Measurements from ENCODE around the gene EGLN2. TPM values are rescaled to one million over a fixed set of nuclear protein-coding genes. Genes with fewer than 3 reads are reported as not detected.

EGLN2 gene
- 75.4 to 103 TPM (median 94.6 TPM) in 5 replicates for total RNA-seq (2022; extraction: Qiagen RNA extraction)

GRCh38 chr19:40798683-40799557 is at the start of gene EGLN2:
Gene EGLN2, plus strand, starts transcription at chr19:40799191. Its CDS starts 1,382 bp downstream, at chr19:40800573.

DNA sequence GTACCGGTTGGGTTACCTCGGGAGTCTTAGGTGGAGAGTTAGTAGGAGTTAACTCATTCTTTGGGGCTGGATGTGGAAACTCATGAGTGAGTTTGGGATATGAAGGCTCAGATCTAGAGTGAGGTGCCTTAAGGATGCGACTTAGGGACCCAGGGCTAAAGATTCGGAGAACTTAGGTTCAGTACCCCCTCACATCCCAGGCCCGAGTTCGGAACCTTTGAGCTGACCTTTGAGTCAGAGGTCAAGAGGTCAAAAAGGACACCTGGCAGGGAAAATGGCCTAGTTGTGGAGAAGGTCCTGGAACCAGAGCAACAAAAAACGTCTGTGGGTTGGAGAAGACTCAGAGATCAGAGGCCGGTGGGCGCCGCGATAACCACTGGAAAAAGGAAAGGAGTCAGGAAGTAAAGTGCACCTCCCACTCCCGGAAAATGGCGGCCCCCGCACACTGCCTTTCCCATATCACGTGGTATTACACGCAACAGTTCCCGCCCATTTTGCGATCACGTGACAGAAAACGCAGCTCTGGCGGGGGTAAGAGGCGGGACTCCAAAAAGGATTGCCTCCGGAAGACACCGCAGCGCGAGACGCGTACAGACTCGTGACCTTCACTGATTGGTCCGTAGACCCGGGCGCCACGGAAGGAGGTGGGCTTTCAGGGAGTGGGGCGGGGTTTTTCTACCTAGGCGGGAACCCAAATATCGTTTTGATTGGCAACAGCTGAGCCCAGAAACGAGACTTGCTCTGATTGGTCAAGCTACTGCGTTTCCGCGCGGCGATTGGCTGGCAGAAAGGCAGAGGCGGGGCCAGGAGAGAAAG is 48.7 kb upstream of the EGLN2 start, which contains the start of gene ACTMAP:
Gene ACTMAP, minus strand, starts transcription at position 420 of the 816 bp plus-strand sequence. CDS start 674 bp downstream, outside the sequence.

DNA sequence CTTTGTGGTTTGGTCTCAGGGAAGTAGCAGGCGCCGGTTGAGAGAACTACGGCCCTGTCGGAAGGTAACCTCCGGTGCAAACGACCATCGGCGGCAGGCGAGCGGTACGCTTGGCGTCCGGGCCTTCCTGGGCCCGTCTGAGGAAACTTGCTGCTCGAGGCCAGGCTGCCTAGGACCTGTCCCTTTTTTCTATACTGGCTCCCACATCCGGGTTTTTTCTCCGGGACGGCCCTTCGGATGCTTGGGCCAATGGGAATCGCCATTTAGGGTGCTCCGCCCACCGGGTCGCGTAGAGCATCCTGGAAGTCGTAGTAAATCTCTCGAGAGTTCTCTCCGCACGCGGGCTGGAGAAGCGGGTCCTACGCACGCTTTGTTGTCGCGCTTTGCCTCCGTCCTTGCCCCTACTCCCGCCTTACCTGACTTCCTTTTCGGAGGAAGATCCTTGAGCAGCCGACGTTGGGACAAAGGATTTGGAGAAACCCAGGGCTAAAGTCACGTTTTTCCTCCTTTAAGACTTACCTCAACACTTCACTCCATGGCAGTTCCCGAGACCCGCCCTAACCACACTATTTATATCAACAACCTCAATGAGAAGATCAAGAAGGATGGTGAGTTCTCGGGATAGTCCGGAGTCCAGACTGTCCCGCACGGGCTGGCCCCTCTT is 48.0 kb upstream of the EGLN2 start, which contains the start of gene SNRPA:
Gene SNRPA, plus strand, starts transcription at position 330 of the 664 bp plus-strand sequence. Its CDS starts 206 bp downstream, at position 536.

GRCh38 chr19:40774916-40775631 is 23.9 kb upstream of the EGLN2 start, which contains the start of gene MIA:
Gene MIA, plus strand, starts transcription at chr19:40775521. Its CDS starts 22 bp downstream, at chr19:40775543.

DNA sequence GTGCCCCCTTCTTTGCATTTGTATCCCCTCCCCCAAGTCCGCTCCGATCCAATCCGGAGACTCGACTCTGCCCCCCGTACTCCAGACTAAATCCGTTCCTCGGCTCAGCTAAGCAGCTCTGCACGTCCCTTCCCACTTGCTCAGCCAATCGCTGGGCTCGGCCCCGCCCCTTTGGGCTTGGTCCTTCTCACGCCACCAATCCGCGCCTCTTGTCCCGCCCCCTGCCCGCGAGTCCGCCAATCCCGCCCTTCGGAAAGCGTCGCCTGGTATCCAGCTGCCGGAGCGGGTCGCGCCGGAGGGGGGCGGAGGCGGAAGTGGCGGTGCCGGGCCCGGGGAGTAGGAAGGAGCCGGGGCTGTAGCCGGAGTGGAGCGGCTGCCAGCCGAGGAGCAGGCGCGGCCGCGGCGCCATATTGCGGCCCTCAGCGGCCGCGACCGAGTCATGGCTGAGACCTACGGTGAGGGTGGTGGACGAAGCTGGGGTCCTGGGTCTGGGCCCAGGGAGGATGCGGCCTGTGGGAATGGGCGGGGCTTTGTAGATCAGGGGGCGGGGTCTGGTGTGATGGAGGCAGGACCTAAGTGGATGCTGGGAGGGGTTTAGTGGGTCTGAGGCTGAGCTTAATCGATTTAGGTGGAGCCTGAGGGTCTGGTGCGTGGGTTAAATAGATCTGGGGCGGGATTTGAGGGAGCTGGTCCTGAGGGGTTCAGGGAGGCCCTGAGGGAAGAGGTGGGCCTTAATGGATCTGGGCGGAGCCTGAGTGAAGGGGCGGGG is 20.9 kb upstream of the EGLN2 start, which contains the start of gene RAB4B:
Gene RAB4B, plus strand, starts transcription at position 311 of the 769 bp plus-strand sequence. Its CDS starts 129 bp downstream, at position 440.

GRCh38 chr19:40850277-40850676 is 51.3 kb downstream of the EGLN2 start, which contains the start of gene CYP2A6:
Gene CYP2A6, minus strand, starts transcription at chr19:40850447. Its CDS starts 21 bp downstream, at chr19:40850426.

Other genes starting within 250 kb of the EGLN2 start
- gene SHKBP1, start 222.3 kb upstream of the EGLN2 start, total RNA-seq (2022; extraction: Qiagen RNA extraction) = 100 to 141 TPM (median 132 TPM) in 5 replicates
- 34.0 to 57.1 TPM (median 54.1 TPM) in 5 replicates for gene LTBP4, start 197.8 kb upstream of the EGLN2 start, total RNA-seq (2022; extraction: Qiagen RNA extraction)
- gene NUMBL, start 108.5 kb upstream of the EGLN2 start, total RNA-seq (2022; extraction: Qiagen RNA extraction) = 52.9 to 83.0 TPM (median 79.0 TPM) in 5 replicates
- 70.0 to 99.8 TPM (median 92.0 TPM) in 5 replicates for gene COQ8B, start 82.3 kb upstream of the EGLN2 start, total RNA-seq (2022; extraction: Qiagen RNA extraction)
- gene ITPKC, start 82.1 kb upstream of the EGLN2 start, total RNA-seq (2022; extraction: Qiagen RNA extraction) = 28.1 to 38.0 TPM (median 35.6 TPM) in 5 replicates
- gene ACTMAP, start 48.7 kb upstream of the EGLN2 start, total RNA-seq (2022; extraction: Qiagen RNA extraction) = 15.8 to 20.1 TPM (median 19.3 TPM) in 5 replicates
- gene SNRPA, start 48.0 kb upstream of the EGLN2 start, total RNA-seq (2022; extraction: Qiagen RNA extraction) = 146 to 186 TPM (median 157 TPM) in 5 replicates
- not detected in 5 replicates for gene MIA, start 23.7 kb upstream of the EGLN2 start, total RNA-seq (2022; extraction: Qiagen RNA extraction)
- 14.1 to 20.4 TPM (median 18.9 TPM) in 5 replicates for gene RAB4B, start 20.9 kb upstream of the EGLN2 start, total RNA-seq (2022; extraction: Qiagen RNA extraction)
- gene CYP2A6, start 51.3 kb downstream of the EGLN2 start, total RNA-seq (2022; extraction: Qiagen RNA extraction) = not detected in 5 replicates
- gene CYP2A7, start 83.0 kb downstream of the EGLN2 start, total RNA-seq (2022; extraction: Qiagen RNA extraction) = not detected in 5 replicates
- gene CYP2B6, start 192.1 kb downstream of the EGLN2 start, total RNA-seq (2022; extraction: Qiagen RNA extraction) = not detected in 5 replicates

Data from A549 treated with Mapracorat at 1 μM for 4 hours (cell line).